GM10248 (cell line): ENCODE results near the gene YWHAG.
"Not testable (repeated sequence)": the region's sequence is repeated elsewhere in the genome, so short reads cannot be mapped to it uniquely, and the experiment has no call there.

Source experiments
- CTCF ChIA-PET: fragments of 300-600 bp; sonication (Branson Sonifier 250); formaldehyde crosslinking; extraction: SDS; loops from one replicate; lab custom pipeline; 2021; ENCODE audit warnings: antibody characterized with exemption; lab: Yijun Ruan, JAX
- POLR2A ChIA-PET: fragments of 350-650 bp; sonication (Branson Sonifier 250); formaldehyde crosslinking; extraction: SDS; loops from one replicate; lab custom pipeline; 2020; ENCODE audit warnings: antibody characterized with exemption; lab: Yijun Ruan, JAX
- DNase-seq: peaks from one replicate; pipeline ENCODE4 v3.0.0; 2012; ENCODE audit errors: extremely low spot score
- CTCF ChIP-seq: IDR thresholded peaks from 2 replicates; pipeline ENCODE4 v1.5.1; 2012; ENCODE audit warnings: mild to moderate bottlenecking, low read depth; ENCODE audit errors: extremely low read depth, missing control alignments, control extremely low read depth

The YWHAG gene

GRCh38 chr7:76325092-76325491 lies 33.7 kb downstream of the YWHAG start:
- POLR2A ChIA-PET, result no interaction called here
- no peak for TF ChIP-seq CTCF
- CTCF ChIA-PET, result interaction anchor here (1.3 to 1.8 kb wide), 2 partner anchors 10 kb away, joined by 4 read pairs; no protein-coding TSS in a partner anchor
- no peak for DNase-seq

DNA sequence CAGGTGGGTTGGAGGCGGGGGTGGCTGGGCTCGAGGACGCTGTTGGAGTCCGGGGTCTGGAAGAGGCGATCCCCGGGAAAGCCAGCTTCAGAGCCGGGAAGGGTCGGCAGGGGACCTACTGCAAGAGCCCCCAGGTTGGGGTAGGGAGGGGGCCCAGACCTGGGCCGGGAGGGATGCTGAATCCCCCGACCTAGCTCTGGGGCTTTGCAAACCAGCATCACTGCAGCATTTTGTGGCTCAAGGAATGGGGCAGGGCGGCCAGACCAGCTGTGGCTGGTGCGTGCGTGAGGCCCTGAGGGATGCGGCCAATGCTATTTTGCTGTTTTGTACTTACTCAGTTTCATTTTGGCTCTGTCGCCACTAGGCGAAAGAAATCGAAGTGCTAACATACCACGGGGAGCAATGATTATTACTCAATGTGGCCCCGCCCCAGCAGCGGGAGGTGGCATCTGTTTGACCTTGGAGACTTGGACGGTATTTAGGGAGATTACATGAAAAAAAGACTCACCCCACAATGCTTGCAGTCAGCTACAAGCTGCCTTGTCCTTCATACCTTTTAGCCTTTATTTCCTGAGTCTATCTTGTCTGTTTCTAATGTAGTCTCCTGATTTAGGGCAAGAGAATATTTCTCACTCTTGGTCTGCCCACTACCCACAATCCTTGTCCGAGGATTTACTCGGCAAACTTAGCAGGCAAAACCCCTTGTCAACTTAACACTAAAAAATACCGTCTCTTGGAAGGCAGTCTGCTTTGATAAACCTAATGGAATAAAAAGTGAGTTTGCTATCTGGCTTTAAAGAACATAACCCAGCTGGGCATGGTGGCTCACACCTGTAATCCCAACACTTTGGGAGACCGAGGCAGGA lies 40.1 kb downstream of the YWHAG start:
- ChIA-PET CTCF (interaction anchor here (0.7 to 17.2 kb wide), 13 partner anchors 9 to 142 kb away, joined by 3 to 339 read pairs (median 5); partner anchors contain the start of gene YWHAG), POLR2A (interaction anchor here (1.0 to 1.9 kb wide), 5 partner anchors 12 to 53 kb away, joined by 3 to 12 read pairs (median 3); partner anchors contain the start of genes HSPB1 and YWHAG)
- TF ChIP-seq CTCF, result peak; percentile 31
- peak; percentile 83 for DNase-seq

DNA sequence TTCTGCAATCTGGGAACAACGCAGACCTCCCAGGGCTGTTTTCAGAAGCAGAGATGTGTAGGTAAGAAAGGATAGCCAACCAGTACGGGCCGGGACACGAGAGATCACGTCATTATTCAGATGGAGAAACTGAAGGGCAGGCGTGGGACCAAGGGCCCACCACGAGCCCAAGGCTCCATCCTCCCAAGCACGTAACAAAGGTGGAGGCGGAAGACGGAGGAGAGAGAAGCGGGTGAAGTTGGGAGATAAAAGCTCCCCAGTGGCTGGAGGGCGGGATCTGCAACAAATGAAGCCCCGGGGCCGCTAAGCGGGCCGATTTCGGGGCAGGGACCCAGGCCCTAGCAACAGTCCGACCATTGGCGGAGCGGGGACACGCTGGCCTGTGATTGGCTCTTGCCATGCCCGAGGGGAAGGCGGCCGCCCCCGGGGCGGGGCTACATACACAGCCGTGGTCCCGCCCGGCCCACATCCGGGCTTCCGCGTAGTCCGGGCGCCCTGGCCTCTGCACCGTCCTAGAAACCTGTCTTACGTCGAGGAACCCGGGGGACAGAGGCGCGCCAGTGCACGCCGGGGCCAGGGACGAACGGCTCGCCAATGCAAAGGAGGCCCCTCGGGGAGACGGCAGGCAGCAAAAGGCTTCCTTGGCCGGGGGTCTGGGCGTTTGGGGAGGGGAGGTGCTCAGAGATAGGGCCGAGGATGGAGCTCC lies 40.9 kb downstream of the YWHAG start:
- peak; percentile 98 for DNase-seq
- CTCF ChIA-PET, result interaction anchor here (1.0 to 17.2 kb wide), 12 partner anchors 10 to 141 kb away, joined by 3 to 339 read pairs (median 4); partner anchors contain the start of gene YWHAG
- no peak for TF ChIP-seq CTCF
- POLR2A ChIA-PET, result interaction anchor here (0.6 to 1.9 kb wide), 6 partner anchors 11 to 228 kb away, joined by 3 to 12 read pairs (median 4); partner anchors contain the start of genes HSPB1 and YWHAG

DNA sequence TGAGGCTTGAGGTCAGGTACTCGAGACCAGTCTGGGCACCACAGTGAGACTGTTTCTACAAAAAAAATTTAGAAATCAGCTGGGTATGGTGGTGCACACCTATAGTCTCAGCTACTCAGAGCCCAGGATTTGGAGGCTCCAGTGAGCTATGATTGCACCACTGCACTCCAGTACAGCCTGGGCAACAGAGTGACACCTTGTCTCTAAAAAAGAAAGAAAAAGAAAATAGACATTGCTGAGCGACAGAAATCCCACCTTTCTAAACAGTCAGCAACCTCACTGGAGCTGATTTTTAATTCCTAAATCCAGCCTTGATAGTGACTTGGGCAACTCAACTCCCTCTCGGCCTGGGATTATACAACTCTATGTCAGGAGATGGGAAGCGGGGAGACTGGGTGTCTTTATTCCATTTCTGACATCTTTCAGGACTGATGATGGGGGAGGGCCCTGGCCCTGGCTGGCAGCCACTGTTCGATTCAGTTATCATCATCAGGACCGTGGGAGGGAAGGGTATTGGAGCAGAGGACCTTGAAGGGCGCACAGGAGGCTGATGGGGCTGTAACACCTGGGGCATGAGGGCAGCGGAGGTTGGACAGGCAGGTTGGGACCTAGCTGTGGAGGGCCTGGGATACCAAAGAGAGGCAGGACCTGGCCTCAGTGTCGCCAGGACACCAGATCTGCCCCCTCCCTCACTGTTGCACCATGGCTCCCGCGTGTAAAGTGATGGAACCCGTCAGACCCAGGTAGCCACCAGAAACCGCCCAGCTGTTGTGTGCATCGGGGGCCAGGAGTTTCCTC lies 41.6 kb downstream of the YWHAG start:
- no peak for DNase-seq
- TF ChIP-seq CTCF, result no peak
- ChIA-PET POLR2A (interaction anchor here (0.6 to 1.9 kb wide), 4 partner anchors 11 to 227 kb away, joined by 3 to 12 read pairs (median 6); partner anchors contain the start of gene HSPB1), CTCF (interaction anchor here (0.9 to 17.2 kb wide), 10 partner anchors 10 to 151 kb away, joined by 3 to 339 read pairs (median 4); no protein-coding TSS in a partner anchor)

- TF ChIP-seq CTCF, result peak; percentile 24
- CTCF ChIA-PET, result interaction anchor here (0.7 to 17.2 kb wide), 13 partner anchors 10 to 267 kb away, joined by 3 to 339 read pairs (median 19); partner anchors contain the start of genes HSPB1, MDH2 and STYXL1
- DNase-seq, result no peak
- POLR2A ChIA-PET, result interaction anchor here (0.6 to 2.4 kb wide), 2 partner anchors 11 to 12 kb away, joined by 4 to 9 read pairs; no protein-coding TSS in a partner anchor
Observed at GRCh38 chr7:76315364-76315763, 43.4 kb downstream of the YWHAG start.

DNA sequence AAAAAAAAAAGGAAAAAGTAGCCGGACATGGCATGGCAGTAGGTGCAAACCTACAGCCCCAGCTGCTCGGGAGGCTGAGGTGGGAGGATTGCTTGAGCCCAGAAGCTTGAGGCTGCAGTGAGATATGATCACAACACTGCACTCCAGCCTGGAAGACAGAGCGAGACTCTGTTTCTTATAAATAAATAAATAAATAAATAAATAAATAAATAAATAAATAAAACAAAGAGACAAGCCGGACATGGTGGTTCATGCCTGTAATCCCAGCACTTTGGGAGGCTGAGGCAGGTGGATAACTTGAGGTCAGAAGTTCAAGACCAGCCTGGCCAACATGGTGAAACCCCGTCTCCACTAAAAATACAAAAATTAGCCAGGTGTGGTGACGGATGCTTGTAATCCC lies 44.1 kb downstream of the YWHAG start:
- DNase-seq, result not testable (repeated sequence)
- CTCF ChIA-PET, result interaction anchor here (1.0 to 17.2 kb wide), 20 partner anchors 9 to 188 kb away, joined by 3 to 339 read pairs (median 11); partner anchors contain the start of gene HSPB1
- POLR2A ChIA-PET, result interaction anchor here (1.3 to 2.4 kb wide), 2 partner anchors 10 to 11 kb away, joined by 6 to 9 read pairs; no protein-coding TSS in a partner anchor
